Keratinocyte (primary cell): ENCODE results near the gene SAMD8.

Source experiments
- CTCF ChIP-seq, 3 experiments: IDR thresholded peaks in 1 of 3; conservative IDR thresholded peaks in 1 of 3; optimal IDR thresholded peaks in 1 of 3; 2 replicates in 2 of 3; 3 replicates in 1 of 3; pipeline versions ENCODE3 to v1.5.1; 2011; ENCODE audit warnings: low read length in 3 of 3, mild to moderate bottlenecking in 3 of 3, moderate library complexity in 2 of 3, control low read depth in 1 of 3, inconsistent platforms in 1 of 3; ENCODE audit not compliant: insufficient read depth in 2 of 3; ENCODE audit errors: extremely low read depth in 1 of 3
- EZH2 ChIP-seq: IDR thresholded peaks from one replicate; pipeline ENCODE4 v1.6.1; 2012; ENCODE audit warnings: inconsistent platforms, mild to moderate bottlenecking, low read length, moderate library complexity

DNA sequence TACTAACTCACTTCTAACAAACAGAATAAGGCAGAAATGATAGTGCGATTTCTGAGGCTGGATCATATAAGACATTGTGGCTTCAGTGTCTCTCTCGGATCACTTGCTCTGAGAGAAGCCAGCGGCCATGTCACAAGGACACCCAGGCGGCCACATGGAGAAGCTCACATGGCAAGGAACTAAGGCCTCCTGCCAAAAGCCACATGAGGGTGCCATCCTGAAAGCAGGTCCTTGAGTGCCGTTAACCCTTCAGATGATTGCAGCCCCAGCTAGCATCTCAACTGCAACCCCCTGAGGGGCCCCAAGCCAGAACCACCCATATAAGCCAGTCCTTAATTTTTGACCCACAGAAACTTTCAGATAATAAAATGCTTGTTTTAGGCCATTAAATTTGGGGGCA, 92.3 kb downstream of the SAMD8 start:
- TF ChIP-seq CTCF (optimal IDR thresholded peaks at IDR 0.05 in 1 of 3, IDR thresholded peaks at IDR 0.05 in 1 of 3, conservative IDR thresholded peaks at IDR 0.05 in 1 of 3; ENCODE audit: extremely low read depth in 1 of 3, insufficient read depth in 2 of 3, low read length in 3 of 3): no peak
- TF ChIP-seq EZH2: no peak
